ENCODE data around the gene PIK3CB.

- TF ChIP-seq CTCF (IDR thresholded peaks at IDR 0.05) (no peak), SIN3A (IDR thresholded peaks at IDR 0.05; ENCODE audit: borderline replicate concordance, insufficient read depth, low read depth, low read length) (no peak), POLR2AphosphoS5 (IDR thresholded peaks at IDR 0.05; ENCODE audit: low read depth, low read length) (no peak), REST (IDR thresholded peaks at IDR 0.05; ENCODE audit: insufficient read depth in 1 of 2, low read depth in 2 of 2, low read length in 1 of 2) (no peak)
These were observed 9.4 kb downstream of the PIK3CB start for GRCh38 chr3:138825336-138825735.
